IMR-90 (cell line): ENCODE data around the gene LTBP2.
A peak's percentile ranks its signal among the peaks of the same experiment; 100 is the strongest.

Experiments
- BHLHE40 ChIP-seq: fragments of 150-350 bp; IDR thresholded peaks from 2 replicates; pipeline ENCODE4 v1.6.1; 2016; ENCODE audit warnings: mild to moderate bottlenecking, low read depth, low read length
- CEBPB ChIP-seq: IDR thresholded peaks from 2 replicates; pipeline ENCODE4 v1.6.1; 2012; ENCODE audit warnings: low read depth, low read length, improper control_type of control experiment
- CHD1 ChIP-seq: IDR thresholded peaks from 2 replicates; pipeline ENCODE4 v1.6.1; 2012; ENCODE audit warnings: low read depth, low read length, improper control_type of control experiment
- CTCF ChIP-seq: conservative IDR thresholded peaks from 2 replicates; pipeline ENCODE4 v1.5.1; 2012; ENCODE audit warnings: mild to moderate bottlenecking, low read depth, low read length, improper control_type of control experiment
- ELK1 ChIP-seq: fragments of 150-350 bp; IDR thresholded peaks from 2 replicates; pipeline ENCODE4 v1.6.1; 2016; ENCODE audit warnings: low read depth, mild to moderate bottlenecking, low read length, moderate library complexity, borderline replicate concordance
- FOS ChIP-seq: fragments of 150-350 bp; IDR thresholded peaks from 2 replicates; pipeline ENCODE4 v1.6.1; 2016; ENCODE audit warnings: low read depth, low read length
- MAFK ChIP-seq: IDR thresholded peaks from 2 replicates; pipeline ENCODE4 v1.6.1; 2012; ENCODE audit warnings: low read depth, low read length, improper control_type of control experiment
- MAZ ChIP-seq: IDR thresholded peaks from 2 replicates; pipeline ENCODE4 v1.6.1; 2012; ENCODE audit warnings: low read depth, mild to moderate bottlenecking, low read length, improper control_type of control experiment, moderate library complexity, borderline replicate concordance
- POLR2A ChIP-seq: IDR thresholded peaks from 2 replicates; pipeline ENCODE4 v1.6.1; 2012; ENCODE audit warnings: mild to moderate bottlenecking, low read depth, low read length
- RAD21 ChIP-seq: IDR thresholded peaks from 2 replicates; pipeline ENCODE4 v1.6.1; 2012; ENCODE audit warnings: low read length, improper control_type of control experiment
- RCOR1 ChIP-seq: IDR thresholded peaks from 2 replicates; pipeline ENCODE4 v1.6.1; 2012; ENCODE audit warnings: mild to moderate bottlenecking, low read length, improper control_type of control experiment; ENCODE audit not compliant: insufficient replicate concordance
- RFX5 ChIP-seq: IDR thresholded peaks from 2 replicates; pipeline ENCODE4 v1.8.0; 2012; ENCODE audit warnings: low read depth, mild to moderate bottlenecking, low read length, moderate library complexity
- SMC3 ChIP-seq: fragments of 150-350 bp; IDR thresholded peaks from 2 replicates; pipeline ENCODE4 v1.6.1; 2016; ENCODE audit warnings: low read depth, mild to moderate bottlenecking, antibody characterized with exemption, low read length, moderate library complexity
- USF2 ChIP-seq: fragments of 150-350 bp; IDR thresholded peaks from 2 replicates; pipeline ENCODE4 v1.6.1; 2017; ENCODE audit warnings: mild to moderate bottlenecking, antibody characterized with exemption, low read length, low read depth

- TF ChIP-seq MAFK (no peak), CTCF (no peak), ELK1 (no peak), SMC3 (no peak), POLR2A (no peak; the same call in 1 of the 2 replicates), CEBPB (peak; percentile 68), CHD1 (no peak), RCOR1 (no peak), RAD21 (no peak), BHLHE40 (no peak), FOS (peak; percentile 21; the same call in 1 of the 2 replicates), RFX5 (no peak), MAZ (peak; percentile 46; the same call in 1 of the 2 replicates), USF2 (no peak)
Observed at GRCh38 chr14:74595006-74595735, 16.9 kb downstream of the LTBP2 start.
